ENCODE data around the gene CCDC77.
"Not testable (repeated sequence)": the region's sequence is repeated elsewhere in the genome, so short reads cannot be mapped to it uniquely, and the experiment has no call there.

Gene CCDC77

GRCh38 chr12:401235-402028, at the start of gene CCDC77:
CCDC77 (plus strand) TSS chr12:401644; CDS start chr12:409384, 7,740 bp downstream.
- in situ Hi-C loops (cut with MboI; ENCODE audit: low sequenced_read_pairs, unreplicated experiment), result no loop called here
- no peak for TF ChIP-seq CTCF (IDR thresholded peaks at IDR 0.05; ENCODE audit: borderline replicate concordance, control extremely low read depth, extremely low read depth, insufficient read depth, missing control alignments)
- peak; percentile 94 for DNase-seq (ENCODE audit: low spot score)

- DNase-seq (ENCODE audit: low spot score), result no peak
- no peak for TF ChIP-seq CTCF (IDR thresholded peaks at IDR 0.05; ENCODE audit: borderline replicate concordance, control extremely low read depth, extremely low read depth, insufficient read depth, missing control alignments)
- in situ Hi-C loops (cut with MboI; ENCODE audit: low sequenced_read_pairs, unreplicated experiment), result no loop called here
Measured at GRCh38 chr12:356276-356988, 45.0 kb upstream of the CCDC77 start.

GRCh38 chr12:359091-359490, 42.4 kb upstream of the CCDC77 start:
- in situ Hi-C loops (cut with MboI; ENCODE audit: low sequenced_read_pairs, unreplicated experiment), result no loop called here
- DNase-seq (ENCODE audit: low spot score), result no peak
- TF ChIP-seq CTCF (IDR thresholded peaks at IDR 0.05; ENCODE audit: borderline replicate concordance, control extremely low read depth, extremely low read depth, insufficient read depth, missing control alignments), result no peak

GRCh38 chr12:366820-367219, 34.6 kb upstream of the CCDC77 start:
- no peak for TF ChIP-seq CTCF (IDR thresholded peaks at IDR 0.05; ENCODE audit: borderline replicate concordance, control extremely low read depth, extremely low read depth, insufficient read depth, missing control alignments)
- DNase-seq (ENCODE audit: low spot score), result no peak
- in situ Hi-C loops (cut with MboI; ENCODE audit: low sequenced_read_pairs, unreplicated experiment), result no loop called here

GRCh38 chr12:367972-368371, 33.5 kb upstream of the CCDC77 start:
- DNase-seq (ENCODE audit: low spot score), result no peak
- TF ChIP-seq CTCF (IDR thresholded peaks at IDR 0.05; ENCODE audit: borderline replicate concordance, control extremely low read depth, extremely low read depth, insufficient read depth, missing control alignments), result no peak
- in situ Hi-C loops (cut with MboI; ENCODE audit: low sequenced_read_pairs, unreplicated experiment), result no loop called here

GRCh38 chr12:370739-371485, 30.5 kb upstream of the CCDC77 start:
- DNase-seq (ENCODE audit: low spot score); in situ Hi-C loops (cut with MboI; ENCODE audit: low sequenced_read_pairs, unreplicated experiment): not testable (repeated sequence)

Measured in GM13976 (cell line).